GM18870 (cell line): Measurements from ENCODE around the gene C7orf33.
"Not testable (repeated sequence)": the region's sequence is repeated elsewhere in the genome, so short reads cannot be mapped to it uniquely, and the experiment has no call there.

ENCODE experiments used
- ATAC-seq: cut with Tn5 transposase; IDR thresholded peaks from one replicate; pipeline ENCODE4 v1.9.1; 2021; ENCODE audit warnings: moderate library complexity; ENCODE audit not compliant: unreplicated experiment

Gene C7orf33

GRCh38 chr7:148579366-148579765, 11.2 kb upstream of the C7orf33 start:
- no peak for ATAC-seq

GRCh38 chr7:148580446-148580845, 10.1 kb upstream of the C7orf33 start:
- ATAC-seq, result no peak

GRCh38 chr7:148581624-148582023, 8.9 kb upstream of the C7orf33 start:
- ATAC-seq, result no peak

- peak; percentile 98 for ATAC-seq
Observed at GRCh38 chr7:148584154-148584827, 6.3 kb upstream of the C7orf33 start.

GRCh38 chr7:148585399-148585798, 5.2 kb upstream of the C7orf33 start:
- no peak for ATAC-seq

- no peak for ATAC-seq
Observed at GRCh38 chr7:148587076-148587475, 3.5 kb upstream of the C7orf33 start.

- no peak for ATAC-seq
Observed at GRCh38 chr7:148588168-148588567, 2.4 kb upstream of the C7orf33 start.

- no peak for ATAC-seq
Observed at GRCh38 chr7:148588670-148589131, 1.9 kb upstream of the C7orf33 start.

- no peak for ATAC-seq
Observed at GRCh38 chr7:148589640-148590039, 926 bp upstream of the C7orf33 start.

- ATAC-seq, result not testable (repeated sequence)
Observed at GRCh38 chr7:148596354-148596753, 5.8 kb downstream of the C7orf33 start.

- ATAC-seq, result no peak
Observed at GRCh38 chr7:148598351-148598750, 7.8 kb downstream of the C7orf33 start.

- ATAC-seq, result no peak
Observed at GRCh38 chr7:148605350-148605749, 14.8 kb downstream of the C7orf33 start.

GRCh38 chr7:148607151-148607661, 16.6 kb downstream of the C7orf33 start:
- ATAC-seq, result no peak

- no peak for ATAC-seq
Observed at GRCh38 chr7:148609045-148609725, 18.6 kb downstream of the C7orf33 start.

- ATAC-seq, result no peak
Observed at GRCh38 chr7:148611692-148612091, 21.1 kb downstream of the C7orf33 start.

GRCh38 chr7:148615085-148615730, 24.6 kb downstream of the C7orf33 start:
- no peak for ATAC-seq

- ATAC-seq, result no peak
Observed at GRCh38 chr7:148620749-148621359, 30.3 kb downstream of the C7orf33 start.

GRCh38 chr7:148621563-148621962, 31.0 kb downstream of the C7orf33 start:
- ATAC-seq, result no peak

GRCh38 chr7:148622887-148623585, 32.5 kb downstream of the C7orf33 start:
- no peak for ATAC-seq

- no peak for ATAC-seq
Observed at GRCh38 chr7:148623586-148624282, 33.2 kb downstream of the C7orf33 start.
